Thyroid gland (tissue), 4 donors: ENCODE data around the gene ELFN2. TPM values are rescaled to one million over a fixed set of nuclear protein-coding genes. Genes with fewer than 3 reads are reported as not detected.

Experiments
- DNase-seq, 2 donors: peaks; one replicate each; pipeline ENCODE4 v3.0.0-alpha.2; 2019
- H3K27ac ChIP-seq, 3 donors: fragments of 200-600 bp; sonication (generic); 1 replicate in 2 of 3; 2 replicates in 1 of 3; pipeline ENCODE4 v1.5.1; 2016 to 2019; ENCODE audit warnings: mild to moderate bottlenecking in 1 of 3, moderate library complexity in 1 of 3
- H3K27me3 ChIP-seq: fragments of 200-600 bp; sonication (generic); one replicate; pipeline ENCODE4 v1.5.1; 2019
- H3K36me3 ChIP-seq, 2 donors: fragments of 200-600 bp; sonication (generic); one replicate each; pipeline ENCODE4 v1.5.1; 2016 to 2019
- H3K4me1 ChIP-seq, 2 donors: fragments of 200-600 bp; sonication (generic); one replicate each; pipeline ENCODE4 v1.5.1; 2017 to 2019
- H3K4me3 ChIP-seq, 3 donors: fragments of 200-600 bp; sonication (generic); replicated peaks in 1 of 3; 1 replicate in 2 of 3; 2 replicates in 1 of 3; pipeline ENCODE4 v1.5.1; 2016; ENCODE audit warnings: mild to moderate bottlenecking in 1 of 3
- H3K9me3 ChIP-seq: fragments of 200-600 bp; sonication (generic); one replicate; pipeline ENCODE4 v1.5.1; 2017
- CTCF ChIP-seq, 6 experiments: fragments of 200-600 bp in 3 of 6; fragments of 450-650 bp in 3 of 6; sonication (generic) in 3 of 6; IDR thresholded peaks; one replicate each; pipeline ENCODE4 v1.5.1; 2016 to 2019; ENCODE audit warnings: antibody characterized with exemption in 6 of 6, mild to moderate bottlenecking in 2 of 6, inconsistent platforms in 1 of 6, moderate library complexity in 1 of 6
- POLR2A ChIP-seq, 2 donors: fragments of 450-650 bp; IDR thresholded peaks; one replicate each; pipeline ENCODE4 v1.6.1; 2017; ENCODE audit warnings: antibody characterized with exemption in 2 of 2, mild to moderate bottlenecking in 2 of 2, moderate library complexity in 1 of 2
- WGBS, 2 donors: methylation state at CpG; one replicate each; pipeline ENCODE4 v1.1.5; 2017; 5-methylcytosine and 5-hydroxymethylcytosine counted together
- intact Hi-C: fragments of 100-400 bp; cut with DNase I; formaldehyde crosslinking; loops from one replicate; pipeline ENCODE4 v1.15.1; 2023
- total RNA-seq, 4 donors: library from RNA; depleted of rRNA; stranded (reverse); fragments of >200 nt; gene quantifications; one replicate each; pipeline ENCODE4 v1.2.3, GENCODE V29; 2016

ELFN2 gene
- total RNA-seq, 4 donors from 2014 or later: 0.05 TPM; not detected in 3

GRCh38 chr22:37432708-37433054 lies 5.4 kb upstream of the ELFN2 start:
- H3K9me3 ChIP-seq: no peaks in the 10 kb centered on the region
- no peak for DNase-seq
- no peak overlapping the region for H3K4me3 ChIP-seq
- peaks cover 23% of the 10 kb centered on the region for H3K27me3 ChIP-seq
- no peak overlapping the region for H3K27ac ChIP-seq
- TF ChIP-seq CTCF (IDR thresholded peaks at IDR 0.05): no peak
- TF ChIP-seq POLR2A (IDR thresholded peaks at IDR 0.05): no peak
- no peaks in the 10 kb centered on the region for H3K36me3 ChIP-seq
- H3K4me1 ChIP-seq: peaks cover 0 to 3% of the 10 kb centered on the region in 2 donors
- 92 to 98% methylated on average over 3 of the region's 3 CpGs for whole genome bisulfite sequencing, 2 donors
- intact Hi-C loops: no loop called here

GRCh38 chr22:37431801-37432707 lies 4.8 kb upstream of the ELFN2 start:
- Histone ChIP-seq H3K9me3 (no peaks in the 10 kb centered on the region), H3K4me1 (peaks cover 0 to 9% of the 10 kb centered on the region in 2 donors), H3K27me3 (peaks cover 23% of the 10 kb centered on the region), H3K4me3 (no peak overlapping the region), H3K36me3 (no peaks in the 10 kb centered on the region), H3K27ac (no peak overlapping the region)
- TF ChIP-seq POLR2A (IDR thresholded peaks at IDR 0.05) (no peak), CTCF (IDR thresholded peaks at IDR 0.05) (no peak)
- WGBS, 2 donors: 65 to 71% methylated on average over 14 of the region's 14 CpGs
- DNase-seq: no peak
- intact Hi-C loops: no loop called here

DNA sequence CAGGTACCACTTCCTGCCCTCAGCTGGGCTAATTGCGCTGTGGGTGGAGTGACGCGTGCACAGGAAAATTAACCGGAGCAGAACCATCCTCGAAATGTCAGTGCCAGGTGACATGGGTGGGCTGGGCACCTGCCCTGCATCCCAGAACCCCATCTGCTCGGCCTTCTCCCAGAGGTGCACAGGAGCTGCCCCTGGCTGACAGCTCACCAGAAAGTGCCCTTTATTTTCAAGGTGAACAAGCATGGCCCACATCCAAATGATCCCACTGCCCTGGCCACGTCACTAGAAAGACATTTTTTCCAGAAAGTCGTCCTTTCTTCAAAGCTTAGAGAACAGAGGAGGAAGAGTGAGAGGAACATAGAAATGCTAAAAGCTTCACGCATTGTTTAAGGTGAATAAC lies 4.1 kb upstream of the ELFN2 start:
- no peak for DNase-seq
- H3K27ac ChIP-seq: no peak overlapping the region
- H3K4me1 ChIP-seq: peaks cover 0 to 15% of the 10 kb centered on the region in 2 donors
- TF ChIP-seq POLR2A (IDR thresholded peaks at IDR 0.05): no peak
- no peak for TF ChIP-seq CTCF (IDR thresholded peaks at IDR 0.05)
- H3K27me3 ChIP-seq: peaks cover 23% of the 10 kb centered on the region
- 78 to 80% methylated on average over 9 of the region's 9 CpGs for WGBS, 2 donors
- H3K4me3 ChIP-seq: no peak overlapping the region
- H3K9me3 ChIP-seq: no peaks in the 10 kb centered on the region
- no peaks in the 10 kb centered on the region for H3K36me3 ChIP-seq
- intact Hi-C loops: no loop called here

DNA sequence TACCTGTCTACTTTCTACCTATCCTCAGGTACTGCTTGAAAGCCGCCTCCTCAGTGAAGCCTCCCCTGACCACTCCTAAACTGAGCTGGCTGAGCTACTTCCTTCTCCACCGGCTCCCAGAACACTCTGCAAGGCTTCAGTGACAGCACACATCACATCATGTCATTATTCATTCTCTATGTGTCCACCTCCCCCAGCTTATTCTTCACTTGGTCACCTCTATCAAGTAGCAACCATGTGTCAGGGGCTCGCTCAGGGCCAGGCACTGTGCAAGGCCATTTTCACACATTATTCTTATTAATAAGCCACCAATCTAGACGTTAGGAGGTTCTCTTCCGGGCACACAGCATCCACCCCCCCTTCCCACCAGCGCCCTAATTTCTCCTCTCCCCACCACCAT lies 3.7 kb upstream of the ELFN2 start:
- no peaks in the 10 kb centered on the region for H3K36me3 ChIP-seq
- no peak overlapping the region for H3K27ac ChIP-seq
- peaks cover 23% of the 10 kb centered on the region for H3K27me3 ChIP-seq
- DNase-seq: no peak
- peaks cover 0 to 15% of the 10 kb centered on the region in 2 donors for H3K4me1 ChIP-seq
- WGBS, 2 donors: 74 to 86% methylated on average over 6 of the region's 6 CpGs
- no peak overlapping the region for H3K4me3 ChIP-seq
- intact Hi-C loops: no loop called here
- TF ChIP-seq CTCF (IDR thresholded peaks at IDR 0.05) (no peak), POLR2A (IDR thresholded peaks at IDR 0.05) (no peak)
- H3K9me3 ChIP-seq: no peaks in the 10 kb centered on the region
